ENCODE data around the gene RPL18A. TPM values are rescaled to one million over a fixed set of nuclear protein-coding genes. Genes with fewer than 3 reads are reported as not detected.

The RPL18A gene
- total and polyA plus RNA-seq, 4 donors, result 639 to 1,987 (median 1,843) TPM

GRCh38 chr19:17872251-17873001, 12.7 kb downstream of the RPL18A start:
- Histone ChIP-seq H3K9ac (ENCODE audit: insufficient read depth in 1 of 2, low read length in 2 of 2) (no peak overlapping the region), H3K9me3 (ENCODE audit: control insufficient read depth in 4 of 4, insufficient read depth in 3 of 4, low read length in 3 of 4) (peaks cover 0 to 1% (median 0%) of the 10 kb centered on the region in 4 donors), H3K4me3 (no peak overlapping the region), H3K27me3 (ENCODE audit: control insufficient read depth in 3 of 3, insufficient read depth in 3 of 3, low read length in 2 of 3) (peaks cover 0 to 60% (median 37%) of the 10 kb centered on the region in 3 donors), H3K4me1 (ENCODE audit: control insufficient read depth in 5 of 5, insufficient read depth in 5 of 5, low read length in 5 of 5) (peaks cover 0 to 9% (median 0%) of the 10 kb centered on the region in 5 donors), H3K27ac (ENCODE audit: low read depth in 1 of 2, low read length in 1 of 2) (no peak overlapping the region), H3K36me3 (ENCODE audit: control insufficient read depth in 4 of 4, insufficient read depth in 4 of 4, low read length in 4 of 4) (no peaks in the 10 kb centered on the region)
- 2 to 5% methylated on average over 46 to 61 of the region's 61 CpGs for WGBS, 2 donors
- TF ChIP-seq CTCF (IDR thresholded peaks at IDR 0.05; ENCODE audit: control extremely low read depth, extremely low read depth), result no peak
- DNase-seq (no peak), ATAC-seq (ENCODE audit: insufficient read depth, low FRiP score) (no peak)

- TF ChIP-seq CTCF (IDR thresholded peaks at IDR 0.05; ENCODE audit: control extremely low read depth, extremely low read depth), result no peak
- no peak overlapping the region for H3K27ac ChIP-seq (ENCODE audit: low read depth in 1 of 2, low read length in 1 of 2)
- 9 to 10% methylated on average over 59 to 63 of the region's 63 CpGs for WGBS, 2 donors
- no peaks in the 10 kb centered on the region for H3K36me3 ChIP-seq (ENCODE audit: control insufficient read depth in 4 of 4, insufficient read depth in 4 of 4, low read length in 4 of 4)
- peaks cover 0 to 9% (median 0%) of the 10 kb centered on the region in 5 donors for H3K4me1 ChIP-seq (ENCODE audit: control insufficient read depth in 5 of 5, insufficient read depth in 5 of 5, low read length in 5 of 5)
- H3K4me3 ChIP-seq, result no peak overlapping the region
- peaks cover 0 to 1% (median 0%) of the 10 kb centered on the region in 4 donors for H3K9me3 ChIP-seq (ENCODE audit: control insufficient read depth in 4 of 4, insufficient read depth in 3 of 4, low read length in 3 of 4)
- peak; percentile 23 for ATAC-seq (ENCODE audit: insufficient read depth, low FRiP score)
- H3K9ac ChIP-seq (ENCODE audit: insufficient read depth in 1 of 2, low read length in 2 of 2), result no peak overlapping the region
- DNase-seq, result no peak
- peaks cover 0 to 54% (median 30%) of the 10 kb centered on the region in 3 donors for H3K27me3 ChIP-seq (ENCODE audit: control insufficient read depth in 3 of 3, insufficient read depth in 3 of 3, low read length in 2 of 3)
These were observed 14.4 kb downstream of the RPL18A start for GRCh38 chr19:17873786-17874757.

- Histone ChIP-seq H3K4me3 (no peak overlapping the region), H3K4me1 (ENCODE audit: control insufficient read depth in 5 of 5, insufficient read depth in 5 of 5, low read length in 5 of 5) (peaks cover 0 to 9% (median 0%) of the 10 kb centered on the region in 5 donors), H3K36me3 (ENCODE audit: control insufficient read depth in 4 of 4, insufficient read depth in 4 of 4, low read length in 4 of 4) (no peaks in the 10 kb centered on the region), H3K9ac (ENCODE audit: insufficient read depth in 1 of 2, low read length in 2 of 2) (no peak overlapping the region), H3K27ac (ENCODE audit: low read depth in 1 of 2, low read length in 1 of 2) (no peak overlapping the region), H3K9me3 (ENCODE audit: control insufficient read depth in 4 of 4, insufficient read depth in 3 of 4, low read length in 3 of 4) (peaks cover 0 to 1% (median 0%) of the 10 kb centered on the region in 4 donors), H3K27me3 (ENCODE audit: control insufficient read depth in 3 of 3, insufficient read depth in 3 of 3, low read length in 2 of 3) (peaks cover 0 to 47% (median 27%) of the 10 kb centered on the region in 3 donors)
- ATAC-seq (ENCODE audit: insufficient read depth, low FRiP score) (no peak), DNase-seq (no peak)
- TF ChIP-seq CTCF (IDR thresholded peaks at IDR 0.05; ENCODE audit: control extremely low read depth, extremely low read depth), result no peak
- WGBS, 2 donors, result 87 to 88% methylated on average over 9 of the region's 9 CpGs
These were observed 15.0 kb downstream of the RPL18A start for GRCh38 chr19:17874758-17875135.
